Neural progenitor cell (in vitro differentiated cells): ENCODE measurements around the gene GABRG3. TPM values are rescaled to one million over a fixed set of nuclear protein-coding genes. Genes with fewer than 3 reads are reported as not detected.
"Not testable (repeated sequence)": the region's sequence is repeated elsewhere in the genome, so short reads cannot be mapped to it uniquely, and the experiment has no call there.

Experiments
- DNase-seq: peaks from one replicate; pipeline ENCODE4 v3.0.0-alpha.2; 2016; ENCODE audit warnings: low spot score
- H2AFZ ChIP-seq: fragments of 200-600 bp; sonication (generic); replicated peaks from 2 replicates; pipeline ENCODE4 v1.6.1; 2016; ENCODE audit warnings: antibody characterized with exemption
- H3F3A ChIP-seq: fragments of 200-600 bp; sonication (generic); 2 replicates; pipeline ENCODE4 v1.6.1; 2016; ENCODE audit warnings: antibody characterized with exemption, low read depth
- H3K27ac ChIP-seq: fragments of 200-600 bp; sonication (generic); 2 replicates; pipeline ENCODE4 v1.5.1; 2016; ENCODE audit warnings: mild to moderate bottlenecking
- H3K27me3 ChIP-seq: fragments of 200-600 bp; sonication (generic); 2 replicates; pipeline ENCODE4 v1.6.1; 2016; ENCODE audit warnings: mild to moderate bottlenecking, moderate library complexity
- H3K36me3 ChIP-seq: fragments of 200-600 bp; sonication (generic); 2 replicates; pipeline ENCODE4 v1.5.1; 2016
- H3K4me1 ChIP-seq: fragments of 200-600 bp; sonication (generic); 2 replicates; pipeline ENCODE4 v1.6.1; 2016; ENCODE audit warnings: mixed run types
- H3K4me2 ChIP-seq: fragments of 200-600 bp; sonication (generic); 2 replicates; pipeline ENCODE4 v1.6.1; 2016
- H3K4me3 ChIP-seq: fragments of 200-600 bp; sonication (generic); 2 replicates; pipeline ENCODE4 v1.5.1; 2016
- H3K79me2 ChIP-seq: fragments of 200-600 bp; sonication (generic); 2 replicates; pipeline ENCODE4 v1.6.1; 2016; ENCODE audit warnings: low read depth
- H3K9ac ChIP-seq: fragments of 200-600 bp; sonication (generic); 2 replicates; pipeline ENCODE4 v1.6.1; 2016
- H3K9me3 ChIP-seq: fragments of 200-600 bp; sonication (generic); 2 replicates; pipeline ENCODE4 v1.5.1; 2016; ENCODE audit warnings: low read depth
- H4K20me1 ChIP-seq: fragments of 200-600 bp; sonication (generic); 2 replicates; pipeline ENCODE4 v1.6.1; 2016; ENCODE audit warnings: low read depth
- H3K27ac Mint-ChIP-seq: 3 replicates; pipeline ENCODE4 v1.8.0; 2021; ENCODE audit warnings: mixed read lengths
- H3K27me3 Mint-ChIP-seq: 2 replicates; pipeline ENCODE4 v1.8.0; 2022; ENCODE audit warnings: low read depth, mild to moderate bottlenecking, inconsistent platforms, moderate library complexity, mixed read lengths; ENCODE audit not compliant: insufficient read depth
- H3K36me3 Mint-ChIP-seq: 3 replicates; pipeline ENCODE4 v1.8.0; 2021; ENCODE audit warnings: mixed read lengths
- H3K4me1 Mint-ChIP-seq: 3 replicates; pipeline ENCODE4 v1.8.0; 2021; ENCODE audit warnings: mixed read lengths
- H3K4me3 Mint-ChIP-seq: 3 replicates; pipeline ENCODE4 v1.8.0; 2021; ENCODE audit warnings: mild to moderate bottlenecking, moderate library complexity, mixed read lengths
- H3K9me3 Mint-ChIP-seq: 3 replicates; pipeline ENCODE4 v1.8.0; 2020; ENCODE audit warnings: mixed read lengths
- CTCF ChIP-seq: fragments of 200-600 bp; sonication (generic); IDR thresholded peaks from 2 replicates; pipeline ENCODE4 v1.5.1; 2017; ENCODE audit warnings: antibody characterized with exemption, mild to moderate bottlenecking
- EZH2 ChIP-seq: fragments of 200-600 bp; sonication (generic); IDR thresholded peaks from 2 replicates; pipeline ENCODE4 v1.6.1; 2017; ENCODE audit warnings: antibody characterized with exemption, mild to moderate bottlenecking, moderate library complexity
- EZH2phosphoT487 ChIP-seq: fragments of 200-600 bp; sonication (generic); IDR thresholded peaks from 2 replicates; pipeline ENCODE4 v1.6.1; 2017; ENCODE audit warnings: antibody characterized with exemption
- total RNA-seq: library from RNA; depleted of rRNA; stranded (reverse); fragments of >200 nt; gene quantifications from 2 replicates; pipeline ENCODE4 v1.2.3, GENCODE V29; 2015; ENCODE audit warnings: low replicate concordance

GABRG3 gene
- total RNA-seq, 1 donor from 2014 or later = 3.4 TPM

- no peaks in the 10 kb centered on the region for H3K9me3 ChIP-seq
- Mint-ChIP-seq H3K9me3 (no peaks in the 10 kb centered on the region), H3K27me3 (peaks cover 9% of the 10 kb centered on the region), H3K4me1 (peaks cover 9% of the 10 kb centered on the region), H3K36me3 (no peaks in the 10 kb centered on the region), H3K4me3 (no peak overlapping the region), H3K27ac (no peak overlapping the region)
- no peak for DNase-seq
- no peak overlapping the region for H3K4me2 ChIP-seq
- TF ChIP-seq EZH2 (no peak), EZH2phosphoT487 (no peak), CTCF (no peak)
- H3K36me3 ChIP-seq = no peaks in the 10 kb centered on the region
- no peak overlapping the region for H3K27ac ChIP-seq
- H3F3A ChIP-seq = no peaks in the 10 kb centered on the region
- H3K4me3 ChIP-seq = no peak overlapping the region
- no peaks in the 10 kb centered on the region for H3K79me2 ChIP-seq
- no peaks in the 10 kb centered on the region for H3K27me3 ChIP-seq
- H3K9ac ChIP-seq = no peak overlapping the region
- H2AFZ ChIP-seq = no peak overlapping the region
- no peaks in the 10 kb centered on the region for H3K4me1 ChIP-seq
- no peaks in the 10 kb centered on the region for H4K20me1 ChIP-seq
Measured at GRCh38 chr15:27360316-27360715, 389.3 kb downstream of the GABRG3 start.

- Mint-ChIP-seq H3K36me3 (no peaks in the 10 kb centered on the region), H3K4me1 (peaks cover 9% of the 10 kb centered on the region), H3K9me3 (no peaks in the 10 kb centered on the region), H3K27ac (peak overlapping the region; percentile 12), H3K4me3 (no peak overlapping the region), H3K27me3 (peaks cover 9% of the 10 kb centered on the region)
- Histone ChIP-seq H3K4me1 (no peaks in the 10 kb centered on the region), H3K79me2 (no peaks in the 10 kb centered on the region), H2AFZ (no peak overlapping the region), H3K4me2 (no peak overlapping the region), H3K4me3 (no peak overlapping the region), H4K20me1 (no peaks in the 10 kb centered on the region), H3K9me3 (no peaks in the 10 kb centered on the region), H3K27me3 (no peaks in the 10 kb centered on the region), H3K27ac (no peak overlapping the region), H3K36me3 (no peaks in the 10 kb centered on the region), H3K9ac (no peak overlapping the region), H3F3A (no peaks in the 10 kb centered on the region)
- no peak for TF ChIP-seq CTCF
- TF ChIP-seq EZH2 = no peak
- no peak for TF ChIP-seq EZH2phosphoT487
- DNase-seq = no peak
Measured at GRCh38 chr15:27361438-27361837, 390.5 kb downstream of the GABRG3 start.

GRCh38 chr15:27365456-27365855 lies 394.5 kb downstream of the GABRG3 start:
- no peaks in the 10 kb centered on the region for H3K36me3 Mint-ChIP-seq
- Histone ChIP-seq H3K4me3 (no peak overlapping the region), H4K20me1 (no peaks in the 10 kb centered on the region), H2AFZ (no peak overlapping the region), H3K27ac (no peak overlapping the region), H3K4me1 (no peaks in the 10 kb centered on the region), H3F3A (no peaks in the 10 kb centered on the region), H3K36me3 (no peaks in the 10 kb centered on the region), H3K4me2 (no peak overlapping the region), H3K79me2 (no peaks in the 10 kb centered on the region), H3K27me3 (no peaks in the 10 kb centered on the region), H3K9ac (no peak overlapping the region), H3K9me3 (no peaks in the 10 kb centered on the region)
- H3K9me3 Mint-ChIP-seq = no peaks in the 10 kb centered on the region
- no peak for DNase-seq
- H3K4me3 Mint-ChIP-seq = no peak overlapping the region
- H3K27ac Mint-ChIP-seq = no peak overlapping the region
- H3K27me3 Mint-ChIP-seq = peaks cover 4% of the 10 kb centered on the region
- H3K4me1 Mint-ChIP-seq = peaks cover 6% of the 10 kb centered on the region
- TF ChIP-seq EZH2 (no peak), CTCF (no peak), EZH2phosphoT487 (no peak)

- peaks cover 27% of the 10 kb centered on the region for H3K4me1 Mint-ChIP-seq
- not testable (repeated sequence) for H3K27me3 Mint-ChIP-seq, H3K27ac Mint-ChIP-seq, H3K36me3 ChIP-seq, H3K4me3 ChIP-seq, H4K20me1 ChIP-seq, H3K36me3 Mint-ChIP-seq, H3K27ac ChIP-seq, H3K4me1 ChIP-seq, H3K9me3 ChIP-seq, DNase-seq, H3K4me3 Mint-ChIP-seq, H2AFZ ChIP-seq, H3K9ac ChIP-seq, H3F3A ChIP-seq, H3K27me3 ChIP-seq, H3K4me2 ChIP-seq, H3K79me2 ChIP-seq, H3K9me3 Mint-ChIP-seq
Measured at GRCh38 chr15:27377391-27377790, 406.4 kb downstream of the GABRG3 start.
